Activated T-cell treated with anti-CD3 and anti-CD28 coated beads for 4 hours (primary cell): ENCODE data around the gene COL18A1.
"Not testable (repeated sequence)": the region's sequence is repeated elsewhere in the genome, so short reads cannot be mapped to it uniquely, and the experiment has no call there.

Experiments used
- DNase-seq: peaks from one replicate; pipeline ENCODE4 v3.0.0-alpha.2; 2020

The COL18A1 gene

DNA sequence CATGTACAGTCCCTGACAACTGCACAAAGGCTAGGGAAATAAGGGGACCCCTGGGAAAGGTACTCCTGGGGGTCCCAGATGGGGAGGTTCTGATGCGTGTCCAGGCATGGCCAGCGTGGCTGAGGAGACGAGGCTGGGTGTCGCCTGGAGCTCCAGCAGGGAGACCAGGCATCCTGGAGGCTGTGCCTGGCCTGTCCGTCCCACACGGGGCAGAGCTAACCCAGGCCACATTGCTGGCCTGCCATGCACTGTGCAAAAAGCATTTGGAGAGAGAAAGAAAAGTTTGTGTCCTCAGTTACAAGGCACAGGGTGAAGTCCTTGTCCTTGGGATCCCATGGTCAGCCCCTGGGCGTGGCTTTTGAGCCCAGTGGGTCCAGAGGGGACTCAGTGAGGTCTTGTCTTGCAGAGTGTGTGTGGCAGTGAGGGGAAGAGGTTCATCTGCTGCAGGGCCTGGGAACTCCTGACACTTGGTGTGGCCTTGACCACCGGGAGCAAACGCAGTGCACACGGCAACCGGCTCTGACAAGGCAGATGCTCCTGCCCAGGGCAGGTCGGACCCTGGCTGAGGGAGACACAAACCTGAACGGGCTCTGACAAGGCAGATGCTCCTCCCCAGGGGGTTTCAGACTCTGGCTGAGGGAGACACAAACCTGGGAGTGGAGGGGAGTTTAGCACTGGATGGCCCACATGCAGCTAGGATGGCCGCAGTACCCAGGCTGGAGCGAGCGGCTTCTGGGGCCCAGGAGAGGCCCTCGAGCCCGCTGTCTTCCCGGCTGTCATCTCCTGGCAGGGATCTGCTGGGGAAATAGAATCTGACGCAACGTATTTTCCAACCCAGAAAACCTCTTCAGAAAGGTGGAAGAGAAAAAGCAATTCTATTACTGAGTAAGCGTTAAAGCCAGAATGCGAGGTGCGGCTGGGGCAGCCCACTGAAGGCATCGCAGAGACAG lies 37.3 kb upstream of the COL18A1 start:
- no peak for DNase-seq

DNA sequence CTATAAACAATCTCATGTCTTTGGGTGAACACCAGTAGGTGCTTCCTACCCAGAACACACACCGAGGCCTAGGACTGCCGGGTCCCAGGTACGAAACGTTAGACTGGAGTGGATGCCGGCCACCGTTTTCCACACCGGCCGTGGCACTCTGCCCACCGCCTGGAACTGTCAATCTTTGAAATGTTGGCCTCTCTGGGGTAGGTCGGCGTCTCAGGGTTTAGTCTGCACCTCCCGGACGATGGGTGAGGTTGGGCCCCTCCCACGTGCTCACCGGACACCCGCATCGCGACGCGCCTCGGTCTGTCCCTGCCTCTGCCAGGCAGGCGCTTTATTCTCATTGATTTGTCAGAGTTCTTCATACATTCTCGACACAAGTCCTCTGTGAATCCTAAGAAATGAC lies 35.9 kb upstream of the COL18A1 start:
- not testable (repeated sequence) for DNase-seq

DNA sequence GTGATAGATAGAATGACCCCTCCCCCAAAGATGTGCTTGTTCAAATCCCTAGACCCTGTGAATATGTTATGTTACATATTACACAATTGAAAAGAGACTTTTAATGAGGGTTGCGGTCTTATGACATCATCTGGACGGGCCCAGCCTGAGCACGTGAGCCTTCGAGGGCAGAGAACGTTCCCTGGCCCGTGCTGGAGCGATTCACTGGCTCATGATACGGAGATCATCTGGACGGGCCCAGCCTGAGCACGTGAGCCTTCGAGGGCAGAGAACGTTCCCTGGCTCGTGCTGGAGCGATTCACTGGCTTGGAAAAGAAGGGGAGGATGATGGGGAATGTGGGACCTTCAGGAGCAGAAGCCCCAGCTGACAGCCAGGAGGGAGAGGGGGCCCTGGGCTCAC lies 34.4 kb upstream of the COL18A1 start:
- no peak for DNase-seq

DNA sequence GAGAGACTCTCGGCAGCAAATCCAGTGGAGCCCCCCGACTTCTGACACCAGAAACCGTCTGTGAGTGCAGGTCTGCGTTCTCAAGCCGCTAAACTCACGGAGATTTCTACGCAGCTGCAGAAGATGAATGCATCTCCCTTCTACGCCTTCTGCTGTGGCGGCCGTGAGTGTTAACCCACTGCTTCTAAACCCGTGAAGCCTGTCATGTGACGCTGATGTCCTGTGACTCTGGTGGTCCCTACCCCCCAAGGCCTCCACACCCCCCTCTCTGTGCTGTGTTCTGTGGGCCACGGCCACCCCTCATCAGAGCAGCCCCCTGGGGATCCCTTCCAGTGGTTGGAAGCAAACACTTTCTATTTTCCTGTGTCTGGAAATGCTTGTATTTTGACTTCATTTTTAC lies 33.9 kb upstream of the COL18A1 start:
- DNase-seq, result no peak

DNA sequence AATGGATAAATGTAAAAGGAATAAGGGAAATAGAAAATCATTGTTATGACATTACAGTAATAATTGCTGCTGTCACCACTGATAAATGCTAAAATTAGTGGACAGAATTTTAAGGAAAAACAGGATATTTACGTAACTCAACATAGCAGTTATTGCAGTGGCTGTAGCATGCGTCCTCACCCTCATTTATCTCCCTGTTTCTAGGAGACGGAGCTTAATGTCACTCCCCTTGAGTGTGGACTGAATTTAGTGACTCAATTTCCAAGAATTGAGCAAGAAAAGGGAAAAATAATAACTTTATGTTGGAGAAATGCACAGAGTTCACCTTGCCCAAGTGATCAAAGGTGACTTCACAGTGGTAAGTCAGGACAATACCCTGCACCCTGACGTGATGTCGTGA lies 33.3 kb upstream of the COL18A1 start:
- no peak for DNase-seq

DNA sequence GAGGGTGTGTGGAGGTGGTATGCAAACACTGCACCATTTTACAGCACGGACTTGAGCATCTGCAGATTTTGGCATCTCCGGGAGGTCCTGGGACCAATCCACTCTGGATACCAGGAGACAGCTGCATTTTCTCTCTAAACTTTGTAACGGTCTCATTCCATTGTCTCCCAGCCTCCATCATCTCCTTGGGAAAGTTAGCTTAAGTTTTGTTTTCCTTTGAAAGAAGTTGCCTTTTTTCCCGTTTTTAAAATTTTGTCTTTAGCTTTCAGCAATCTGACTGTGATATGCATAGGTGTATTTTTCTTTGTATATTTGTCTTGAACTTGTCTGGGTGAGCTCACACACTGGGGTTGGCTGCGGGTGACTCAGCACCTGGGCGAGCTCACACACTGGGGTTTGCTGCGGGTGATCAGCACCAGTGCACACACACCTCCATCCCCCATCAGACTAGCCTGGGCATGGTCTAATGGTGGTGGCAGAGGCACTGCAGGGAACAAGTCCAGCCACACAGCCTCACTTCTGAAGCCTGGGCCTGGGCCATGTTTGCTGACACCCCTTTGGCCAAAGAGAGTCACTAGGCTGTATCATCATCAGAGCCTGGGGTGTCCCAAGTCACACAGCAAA lies 32.1 kb upstream of the COL18A1 start:
- DNase-seq, result no peak

DNA sequence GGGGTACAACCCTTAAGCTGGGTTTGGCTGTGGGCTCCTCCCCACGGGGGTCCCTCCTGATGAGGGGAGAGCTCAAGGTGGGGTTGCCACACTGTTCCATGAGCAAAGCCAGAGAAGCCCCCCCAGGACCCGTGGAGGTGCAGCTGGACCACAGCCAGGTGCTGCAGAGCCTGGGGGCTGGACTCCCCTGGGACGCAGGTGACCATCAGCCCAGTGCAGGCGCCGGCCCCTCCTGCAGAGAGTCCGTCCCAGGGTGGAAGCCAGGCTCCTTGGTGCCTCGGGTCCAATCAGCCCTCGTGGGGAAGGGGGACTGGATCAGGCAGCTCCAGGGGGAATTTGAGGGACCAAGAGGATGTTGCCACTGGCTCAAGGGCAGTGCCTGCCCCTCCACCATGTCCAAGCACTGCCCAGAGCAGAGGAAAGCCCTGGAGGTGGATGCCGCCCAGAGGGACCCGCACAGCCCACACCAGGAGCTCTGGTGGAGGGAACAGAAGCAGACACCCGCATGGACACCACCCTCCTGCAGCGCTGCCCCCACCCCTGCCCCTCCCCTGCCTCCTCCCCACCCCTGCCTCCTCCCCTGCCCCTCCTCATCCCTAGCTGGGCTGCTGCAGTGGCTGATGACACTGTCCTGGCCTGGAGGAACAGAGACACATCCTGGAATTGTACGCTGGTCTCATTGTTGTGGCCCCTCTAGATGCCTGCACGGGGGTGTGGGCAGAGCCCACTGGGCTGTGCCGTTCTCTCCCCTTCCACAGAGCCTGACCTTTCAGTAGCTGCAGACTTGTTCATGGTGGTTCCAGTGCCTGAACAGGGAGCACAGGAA lies 30.8 kb upstream of the COL18A1 start:
- no peak for DNase-seq

DNA sequence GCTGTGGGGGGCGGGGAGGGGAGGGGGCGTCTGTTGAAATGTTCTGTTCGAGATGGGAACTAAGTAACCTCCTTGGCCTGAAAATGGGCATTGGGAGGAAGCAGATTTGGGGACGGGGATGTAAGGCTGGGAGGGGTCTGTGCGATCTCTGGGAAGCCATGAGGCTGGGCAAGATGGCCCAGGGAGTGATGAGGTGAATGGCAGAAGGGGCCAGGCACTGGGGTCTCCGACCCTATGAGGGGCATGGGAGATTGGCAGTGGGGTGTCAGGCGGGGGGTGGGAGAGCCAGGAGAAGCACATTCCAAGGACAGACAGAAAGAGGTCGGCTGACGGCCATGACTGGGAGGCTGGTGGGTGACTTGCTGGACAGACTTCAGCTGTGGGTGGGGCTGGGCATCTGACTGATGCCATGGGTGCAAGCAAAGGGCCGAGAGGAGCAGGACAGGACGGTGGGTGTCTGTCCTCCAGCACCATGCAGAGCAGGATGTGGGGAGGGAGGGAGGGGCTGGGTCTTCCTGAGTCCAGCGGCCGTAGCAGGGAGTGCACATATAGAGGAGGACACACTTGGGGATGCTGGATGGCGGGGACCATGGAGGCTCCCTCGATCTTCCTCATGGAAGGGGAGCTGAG lies 30.0 kb upstream of the COL18A1 start:
- no peak for DNase-seq

DNA sequence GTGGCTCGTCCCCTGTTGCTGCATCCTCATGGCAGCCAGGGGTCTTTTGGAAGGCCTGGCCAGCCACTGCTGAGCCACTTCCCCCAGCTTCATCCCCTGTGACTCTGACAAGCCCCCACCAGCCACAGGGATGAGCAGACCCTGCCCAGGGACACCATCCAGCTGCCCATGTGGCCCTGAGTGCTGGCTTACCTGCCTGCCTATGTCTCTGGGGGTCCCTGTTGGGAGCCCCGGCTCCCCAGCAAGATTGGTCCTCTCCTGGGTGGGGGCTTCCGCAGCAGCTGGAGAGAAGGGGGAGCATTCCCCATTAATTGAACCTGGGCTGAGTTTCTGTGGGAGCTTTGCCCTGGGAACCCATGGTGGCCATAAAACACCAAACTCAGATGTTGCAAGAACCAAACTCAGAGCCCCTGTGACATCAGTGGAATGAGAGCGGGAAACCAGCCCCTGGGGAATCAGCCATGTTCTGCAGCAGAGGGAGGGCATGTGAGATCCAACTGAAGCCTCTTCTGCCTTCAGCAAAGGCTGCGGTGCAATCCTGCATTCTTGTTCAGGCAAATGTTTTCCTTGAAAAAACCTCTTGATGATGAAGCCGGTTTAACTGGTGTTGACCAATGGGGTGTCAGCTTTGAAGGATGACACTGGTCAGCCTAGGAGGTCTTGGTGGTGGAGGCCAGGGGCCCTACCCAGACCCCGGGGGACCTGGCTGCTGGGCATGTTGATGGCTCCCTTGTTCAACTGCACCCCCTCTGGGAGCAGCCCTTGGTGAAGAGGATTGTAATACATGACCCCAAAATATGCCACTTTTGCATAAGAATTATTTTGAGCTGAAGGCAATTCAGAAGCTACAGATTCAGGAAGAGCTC lies 28.3 kb upstream of the COL18A1 start:
- DNase-seq, result no peak

DNA sequence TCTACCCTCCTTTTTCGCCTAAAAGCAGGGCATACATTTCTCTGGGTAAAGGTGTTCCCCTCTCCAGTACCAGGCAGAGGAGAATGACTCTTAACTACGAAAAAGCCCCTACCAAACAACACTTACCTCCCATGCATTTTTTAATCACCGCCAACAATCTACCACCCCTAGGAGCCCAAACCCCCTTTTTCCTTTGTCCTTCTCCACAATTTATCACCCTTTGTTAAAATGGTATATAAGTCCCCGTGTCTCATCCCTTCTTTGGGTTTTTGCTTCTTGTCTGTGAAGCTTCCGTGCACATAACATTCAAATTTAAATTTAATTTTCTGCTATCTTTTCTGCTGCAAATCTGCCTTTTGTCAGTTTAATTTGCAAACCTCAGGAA lies 27.6 kb upstream of the COL18A1 start:
- no peak for DNase-seq

DNA sequence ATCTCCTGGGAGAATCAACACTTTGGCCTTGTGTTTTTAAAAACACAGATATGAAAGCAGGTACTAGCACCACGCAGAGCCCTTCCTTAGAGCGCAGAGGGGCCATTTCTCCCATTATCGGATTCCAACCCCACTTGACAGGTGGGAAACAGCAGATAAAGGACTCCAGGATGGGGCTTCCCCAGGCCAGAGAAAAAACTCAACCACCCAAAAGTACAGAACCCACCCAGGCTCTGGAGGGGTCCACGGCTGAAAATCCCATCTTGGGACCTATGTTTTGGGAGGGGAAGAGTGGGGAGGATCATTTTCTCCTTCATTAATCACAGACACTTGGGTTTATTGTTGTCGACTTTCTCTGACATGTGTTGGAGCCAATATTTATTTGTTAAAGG lies 27.1 kb upstream of the COL18A1 start:
- DNase-seq, result no peak

DNA sequence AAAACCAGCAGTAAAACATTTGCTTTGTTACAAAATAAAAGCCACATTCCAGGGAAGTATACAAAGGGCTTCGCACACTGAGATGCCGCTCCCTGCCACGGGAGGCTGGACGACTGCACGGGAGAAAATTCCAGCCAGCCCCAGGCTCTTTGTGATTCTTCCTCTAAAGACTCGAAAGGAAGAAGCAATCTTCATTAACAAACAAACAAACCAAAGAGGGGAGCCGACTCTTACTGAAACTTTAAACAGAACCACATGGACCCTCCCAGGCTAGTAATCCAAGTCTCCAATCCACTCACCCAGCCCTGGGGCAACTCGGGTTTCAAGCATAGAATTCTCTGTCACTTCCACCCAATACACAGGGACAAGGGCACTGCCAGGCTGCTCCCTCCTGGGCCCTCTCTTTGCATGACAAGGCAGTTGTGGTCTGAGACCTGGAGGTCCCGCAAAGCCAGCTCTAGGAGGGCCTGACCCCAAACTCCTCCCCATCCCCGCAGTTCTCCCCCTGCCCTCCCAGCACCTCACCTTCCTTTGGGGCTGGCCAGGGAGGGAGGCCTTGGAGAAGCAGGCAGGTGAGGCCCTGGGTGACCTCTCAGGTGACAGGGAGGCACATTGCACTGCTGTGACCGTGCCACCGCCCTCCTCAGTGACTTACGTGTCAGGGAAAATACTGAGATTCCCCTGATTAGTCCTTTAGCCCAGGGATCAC lies 26.6 kb upstream of the COL18A1 start:
- no peak for DNase-seq

DNA sequence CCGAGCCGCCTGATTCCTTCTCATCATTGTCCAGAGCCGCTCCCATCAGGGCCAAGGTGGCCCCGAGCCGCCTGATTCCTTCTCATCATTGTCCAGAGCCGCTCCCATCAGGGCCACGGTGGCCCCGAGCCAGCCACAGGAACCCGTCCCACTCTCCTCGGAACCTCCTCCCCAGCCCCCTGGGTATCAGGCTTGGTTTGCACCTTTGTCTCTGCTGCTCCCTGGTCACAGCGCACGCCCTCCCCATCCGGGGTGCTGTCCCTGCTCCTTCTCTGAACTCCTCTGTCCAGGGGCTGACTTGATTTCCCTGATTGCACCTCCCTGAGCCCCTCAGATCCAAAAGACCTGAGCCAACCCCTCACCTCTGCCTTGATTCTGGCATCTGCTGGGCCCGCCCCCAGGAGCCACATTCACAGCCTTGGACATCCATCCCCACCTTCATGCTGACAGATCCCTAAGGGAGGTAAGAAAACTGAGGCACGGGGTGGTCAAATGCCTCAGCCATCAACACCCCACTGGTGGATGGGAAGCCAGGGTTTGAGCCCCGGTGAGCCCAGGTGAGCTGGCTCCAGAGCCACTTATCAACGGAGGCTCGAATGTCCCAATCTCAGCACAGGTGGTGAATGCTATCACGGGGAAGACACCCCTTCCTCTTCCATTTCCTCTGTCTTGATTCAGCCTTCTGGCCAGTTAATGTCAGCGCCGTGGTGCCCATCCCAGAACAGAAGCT lies 25.6 kb upstream of the COL18A1 start:
- DNase-seq, result no peak

DNA sequence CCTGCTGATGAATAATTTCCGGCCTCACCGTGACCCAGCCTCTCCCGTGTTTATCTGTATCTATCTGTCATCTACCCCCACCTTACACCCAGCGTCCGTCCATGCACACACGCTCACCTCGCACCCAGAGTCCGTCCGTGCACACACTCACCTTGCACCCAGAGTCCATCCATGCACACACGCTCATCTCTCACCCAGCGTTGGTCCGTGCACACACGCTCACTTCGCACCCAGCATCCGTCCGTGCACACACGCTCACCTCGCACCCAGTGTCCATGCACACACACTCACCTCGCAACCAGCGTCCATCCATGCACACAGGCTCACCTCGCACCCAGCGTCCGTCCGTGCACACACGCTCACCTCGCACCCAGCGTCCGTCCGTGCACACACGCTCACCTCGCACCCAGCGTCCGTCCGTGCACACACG lies 25.0 kb upstream of the COL18A1 start:
- DNase-seq, result no peak

DNA sequence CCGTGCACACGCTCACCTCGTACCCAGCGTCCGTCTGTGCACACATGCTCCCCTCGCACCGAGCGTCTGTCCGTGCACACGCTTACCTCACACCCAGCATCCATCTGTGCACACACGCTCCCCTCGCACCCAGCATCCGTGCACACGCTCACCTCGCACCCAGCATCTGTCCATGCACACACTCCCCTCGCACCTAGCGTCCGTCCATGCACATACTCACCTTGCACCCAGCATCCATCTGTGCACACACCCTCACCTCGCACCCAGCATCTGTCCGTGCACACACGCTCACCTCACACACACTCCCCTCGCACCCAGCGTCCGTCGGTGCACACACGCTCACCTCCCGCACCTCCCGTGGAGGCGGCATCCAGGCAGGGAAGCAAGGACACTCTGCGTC lies 24.4 kb upstream of the COL18A1 start:
- no peak for DNase-seq

DNA sequence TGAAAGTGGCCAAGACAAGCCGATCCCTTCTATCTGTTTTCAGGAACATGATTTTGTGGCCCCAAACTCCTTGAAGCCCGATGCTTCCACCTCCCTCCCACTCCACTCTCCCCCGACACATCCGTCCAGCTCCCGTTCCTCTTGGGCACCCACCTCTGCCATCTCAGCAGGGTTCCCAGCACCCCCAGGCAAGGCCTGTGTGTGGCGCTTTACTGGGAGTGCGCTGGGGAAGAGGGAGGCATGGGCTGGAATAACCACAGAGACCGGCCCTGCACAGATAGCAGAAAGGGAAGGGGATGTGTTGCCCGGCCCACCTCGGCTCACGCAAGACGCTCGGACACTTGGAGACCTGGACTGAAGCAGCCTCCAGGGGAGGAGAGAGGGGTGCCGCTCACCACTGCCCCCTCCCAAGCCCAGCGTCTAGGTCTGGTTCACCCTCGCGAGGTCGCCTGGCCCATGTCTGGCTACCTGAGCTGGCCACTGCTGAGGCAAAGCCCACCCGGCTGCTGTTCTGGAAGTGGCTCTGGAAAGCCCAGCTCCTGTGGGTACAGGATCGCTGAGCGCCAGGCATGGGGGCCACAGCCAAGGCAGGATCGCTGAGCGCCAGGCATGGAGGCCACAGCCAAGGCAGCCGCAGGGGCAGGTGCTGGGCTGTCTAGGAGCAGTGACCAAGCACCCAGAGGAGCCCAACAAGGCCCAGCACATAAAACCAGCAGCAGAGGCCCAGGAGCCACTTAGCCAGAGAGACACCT lies 23.8 kb upstream of the COL18A1 start:
- DNase-seq, result no peak

DNA sequence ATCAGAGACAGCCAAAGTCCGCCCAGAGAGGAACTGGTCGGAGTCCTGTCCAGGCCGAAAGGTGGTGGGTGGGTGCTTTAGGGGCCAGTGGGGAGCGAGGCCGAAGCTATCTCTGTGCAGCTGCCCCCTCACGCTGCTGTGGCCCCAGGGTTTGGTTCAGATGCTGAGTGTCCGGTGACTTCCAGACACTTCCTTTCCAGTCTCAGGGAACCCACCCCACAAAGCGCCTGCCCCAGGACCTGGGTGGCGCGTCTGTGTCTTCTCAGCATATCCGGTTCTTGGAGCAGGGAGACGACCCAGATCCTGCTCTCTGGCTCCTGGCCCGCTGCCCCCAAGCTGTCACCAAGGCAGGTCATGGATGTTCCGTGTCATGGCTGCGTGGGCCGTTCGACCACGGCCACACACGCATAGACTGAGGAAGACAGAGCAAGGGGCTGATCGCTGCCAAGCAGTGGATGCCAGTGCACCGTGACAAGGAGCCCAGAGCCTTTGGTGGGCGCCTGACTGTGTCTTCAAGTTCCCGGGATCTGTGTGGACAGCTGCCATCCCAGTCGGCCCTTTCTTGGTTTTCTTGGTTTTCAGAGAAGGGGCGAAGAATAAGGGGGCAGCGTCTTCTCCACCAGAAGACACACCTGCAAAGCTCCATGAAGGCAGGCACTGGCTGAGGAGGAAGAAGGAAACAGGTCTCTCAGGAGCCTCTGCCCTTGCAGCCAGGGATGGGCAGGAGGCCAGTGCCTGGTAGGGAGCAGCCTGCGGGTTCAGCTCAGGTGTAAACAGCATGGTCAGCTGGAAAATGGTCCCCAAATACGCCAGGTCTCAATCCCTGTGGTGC lies 22.9 kb upstream of the COL18A1 start:
- no peak for DNase-seq

DNA sequence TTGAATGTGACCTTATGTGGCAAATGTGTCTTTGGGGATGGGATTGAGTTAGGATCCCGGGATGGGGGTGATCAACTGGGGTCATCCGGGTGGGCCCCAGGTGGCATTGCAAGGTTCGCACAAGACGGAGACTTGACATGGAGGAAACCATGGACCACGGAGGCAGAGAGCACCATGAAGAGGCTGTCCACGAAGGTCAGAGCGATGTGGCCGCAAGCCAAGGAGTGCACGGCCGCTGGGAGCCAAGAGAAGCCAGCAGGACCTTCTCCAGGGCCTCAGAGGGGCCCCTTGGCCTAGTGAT lies 22.3 kb upstream of the COL18A1 start:
- DNase-seq, result no peak

DNA sequence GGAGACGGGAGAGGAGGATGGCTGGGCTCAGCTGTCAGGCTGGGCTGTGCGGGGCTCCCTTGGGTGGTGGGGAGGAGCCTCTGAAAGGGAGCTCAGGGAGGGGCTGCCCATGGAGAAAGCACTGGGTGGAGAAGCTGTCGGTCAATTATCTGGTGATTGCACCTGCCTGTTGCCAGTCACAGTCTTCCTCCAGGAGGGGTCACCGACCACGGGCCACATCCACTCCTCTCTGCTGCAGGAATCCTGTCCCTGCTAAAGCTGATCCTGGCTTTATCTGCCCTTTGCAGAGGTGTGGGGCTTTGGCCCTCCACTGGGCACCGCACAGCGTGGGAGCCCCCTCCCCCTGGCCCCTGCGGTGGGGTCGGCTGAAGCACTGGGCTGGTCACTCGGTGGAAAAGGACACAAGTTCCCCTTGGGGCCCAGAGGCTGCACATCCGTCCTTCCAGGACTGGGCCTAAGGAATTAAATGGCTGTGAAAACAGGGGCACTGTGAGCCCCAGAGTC lies 21.8 kb upstream of the COL18A1 start:
- no peak for DNase-seq
